KOPT-K1 (cell line): ENCODE data around the gene CAB39.
A peak's percentile ranks its signal among the peaks of the same experiment; 100 is the strongest.
"Not testable (repeated sequence)": the region's sequence is repeated elsewhere in the genome, so short reads cannot be mapped to it uniquely, and the experiment has no call there.

Experiments used
- H3K27ac ChIP-seq: fragments of 200-600 bp; sonication (generic); 2 replicates; pipeline ENCODE4 v1.5.1; 2016; ENCODE audit warnings: antibody characterized with exemption, mild to moderate bottlenecking, low read depth, low read length; ENCODE audit not compliant: poor library complexity, severe bottlenecking
- H3K36me3 ChIP-seq: fragments of 200-600 bp; sonication (generic); 2 replicates; pipeline ENCODE4 v1.5.1; 2017; ENCODE audit warnings: antibody characterized with exemption, mild to moderate bottlenecking, low read length, moderate library complexity; ENCODE audit not compliant: insufficient read depth
- H3K9me3 ChIP-seq: fragments of 200-600 bp; sonication (generic); 2 replicates; pipeline ENCODE4 v1.5.1; 2017; ENCODE audit warnings: antibody characterized with exemption, low read length, mild to moderate bottlenecking; ENCODE audit not compliant: insufficient read depth, poor library complexity, severe bottlenecking

The CAB39 gene

GRCh38 chr2:230695551-230695950, 17.1 kb upstream of the CAB39 start:
- H3K27ac ChIP-seq, result no peak overlapping the region
- no peaks in the 10 kb centered on the region for H3K9me3 ChIP-seq
- no peaks in the 10 kb centered on the region for H3K36me3 ChIP-seq

GRCh38 chr2:230696670-230697069, 16.0 kb upstream of the CAB39 start:
- no peaks in the 10 kb centered on the region for H3K36me3 ChIP-seq
- H3K27ac ChIP-seq, result no peak overlapping the region
- no peaks in the 10 kb centered on the region for H3K9me3 ChIP-seq

- Histone ChIP-seq H3K27ac (no peak overlapping the region), H3K9me3 (peaks cover 5% of the 10 kb centered on the region)
These were observed 15.0 kb upstream of the CAB39 start for GRCh38 chr2:230697676-230698075.

GRCh38 chr2:230698753-230699152, 13.9 kb upstream of the CAB39 start:
- not testable (repeated sequence) for H3K27ac ChIP-seq, H3K9me3 ChIP-seq, H3K36me3 ChIP-seq

More at GRCh38 chr2:230697676-230698075, 15.0 kb upstream of the CAB39 start:
- no peaks in the 10 kb centered on the region for H3K36me3 ChIP-seq

GRCh38 chr2:230700447-230700846, 12.2 kb upstream of the CAB39 start:
- no peak overlapping the region for H3K27ac ChIP-seq

GRCh38 chr2:230701308-230701707, 11.3 kb upstream of the CAB39 start:
- H3K27ac ChIP-seq, result no peak overlapping the region
- H3K36me3 ChIP-seq, result no peaks in the 10 kb centered on the region
- peaks cover 8% of the 10 kb centered on the region for H3K9me3 ChIP-seq

More at GRCh38 chr2:230700447-230700846, 12.2 kb upstream of the CAB39 start:
- peaks cover 8% of the 10 kb centered on the region for H3K9me3 ChIP-seq
- no peaks in the 10 kb centered on the region for H3K36me3 ChIP-seq

- not testable (repeated sequence) for H3K36me3 ChIP-seq, H3K9me3 ChIP-seq, H3K27ac ChIP-seq
These were observed 10.2 kb upstream of the CAB39 start for GRCh38 chr2:230702457-230702856.

- Histone ChIP-seq H3K9me3 (peaks cover 8% of the 10 kb centered on the region), H3K27ac (no peak overlapping the region), H3K36me3 (no peaks in the 10 kb centered on the region)
These were observed 9.1 kb upstream of the CAB39 start for GRCh38 chr2:230703514-230703913.

GRCh38 chr2:230706053-230706521, 6.6 kb upstream of the CAB39 start:
- H3K27ac ChIP-seq, result no peak overlapping the region
- no peaks in the 10 kb centered on the region for H3K36me3 ChIP-seq
- H3K9me3 ChIP-seq, result peaks cover 8% of the 10 kb centered on the region

GRCh38 chr2:230706966-230707365, 5.7 kb upstream of the CAB39 start:
- no peaks in the 10 kb centered on the region for H3K36me3 ChIP-seq
- no peak overlapping the region for H3K27ac ChIP-seq
- H3K9me3 ChIP-seq, result peaks cover 8% of the 10 kb centered on the region

GRCh38 chr2:230708204-230708603, 4.4 kb upstream of the CAB39 start:
- Histone ChIP-seq H3K36me3 (no peaks in the 10 kb centered on the region), H3K27ac (no peak overlapping the region)

GRCh38 chr2:230711224-230711623, 1.4 kb upstream of the CAB39 start:
- Histone ChIP-seq H3K9me3 (no peaks in the 10 kb centered on the region), H3K27ac (no peak overlapping the region), H3K36me3 (peaks cover 12% of the 10 kb centered on the region)

More at GRCh38 chr2:230708204-230708603, 4.4 kb upstream of the CAB39 start:
- H3K9me3 ChIP-seq, result no peaks in the 10 kb centered on the region

GRCh38 chr2:230713331-230714135, 891 bp downstream of the CAB39 start:
- Histone ChIP-seq H3K36me3 (peaks cover 12% of the 10 kb centered on the region), H3K27ac (peak overlapping the region; percentile 63), H3K9me3 (no peaks in the 10 kb centered on the region)

GRCh38 chr2:230714136-230714480, 1.5 kb downstream of the CAB39 start:
- Histone ChIP-seq H3K9me3 (no peaks in the 10 kb centered on the region), H3K27ac (peak overlapping the region; percentile 63), H3K36me3 (peaks cover 12% of the 10 kb centered on the region)

GRCh38 chr2:230715201-230715600, 2.6 kb downstream of the CAB39 start:
- Histone ChIP-seq H3K9me3 (no peaks in the 10 kb centered on the region), H3K27ac (no peak overlapping the region), H3K36me3 (peaks cover 15% of the 10 kb centered on the region)

- no peaks in the 10 kb centered on the region for H3K9me3 ChIP-seq
- no peak overlapping the region for H3K27ac ChIP-seq
- peaks cover 29% of the 10 kb centered on the region for H3K36me3 ChIP-seq
These were observed 3.9 kb downstream of the CAB39 start for GRCh38 chr2:230716588-230716987.
